Measurements from ENCODE around the gene RAB23.
A peak's percentile ranks its signal among the peaks of the same experiment; 100 is the strongest.

RAB23 gene

DNA sequence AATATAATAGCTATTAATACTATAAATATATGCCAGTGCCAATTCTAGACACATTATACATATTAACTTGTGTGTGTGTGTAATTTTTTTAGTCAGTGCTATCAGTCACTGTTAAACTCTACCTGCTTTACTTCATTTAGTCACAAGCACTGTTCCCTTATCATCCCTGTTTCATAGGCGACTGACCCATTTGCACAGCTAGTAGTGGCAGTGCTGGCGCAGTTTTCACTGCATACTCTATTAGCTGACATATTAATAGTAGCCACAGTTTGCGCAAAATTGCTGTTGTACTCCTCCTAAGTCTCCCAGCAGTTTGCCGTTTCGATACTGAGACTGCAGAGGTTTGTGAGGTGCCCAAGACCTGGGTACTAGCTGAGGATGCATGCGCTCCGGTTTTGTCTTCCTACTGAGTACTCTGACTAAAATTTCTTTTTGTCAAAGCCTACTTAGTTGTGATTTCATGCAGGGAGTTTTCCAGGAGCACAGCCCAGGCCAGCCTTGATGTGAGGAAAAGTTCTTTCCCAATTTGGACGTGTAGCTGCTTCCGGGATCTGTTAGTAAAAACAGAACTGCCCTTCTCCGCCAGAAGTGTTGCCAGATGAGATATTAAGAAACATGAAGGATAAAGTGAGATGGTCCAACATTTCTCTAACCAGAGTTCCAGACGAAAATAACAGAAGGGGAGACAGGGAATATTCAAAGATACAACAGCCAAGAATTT lies 44.4 kb downstream of the RAB23 start:
- DNase-seq = no peak

DNA sequence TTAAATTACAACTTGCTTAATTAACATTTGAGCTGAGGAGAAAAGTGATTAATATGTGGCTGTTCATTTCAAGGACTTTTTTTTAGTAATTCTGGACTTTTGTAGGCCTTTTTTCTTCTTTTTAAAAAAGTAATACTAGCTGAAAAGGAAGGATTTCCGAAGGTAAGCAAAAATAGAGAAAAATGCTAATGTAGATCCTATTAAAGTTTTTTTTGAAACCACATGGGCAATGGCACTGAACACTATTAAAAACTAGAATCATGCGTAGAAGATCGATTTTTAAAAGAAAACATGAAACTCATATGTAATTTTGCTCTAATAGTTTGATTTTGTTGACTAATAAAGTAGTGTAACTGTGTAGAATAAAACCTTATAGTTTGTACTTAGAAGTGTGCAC lies 47.6 kb downstream of the RAB23 start:
- no peak for DNase-seq

DNA sequence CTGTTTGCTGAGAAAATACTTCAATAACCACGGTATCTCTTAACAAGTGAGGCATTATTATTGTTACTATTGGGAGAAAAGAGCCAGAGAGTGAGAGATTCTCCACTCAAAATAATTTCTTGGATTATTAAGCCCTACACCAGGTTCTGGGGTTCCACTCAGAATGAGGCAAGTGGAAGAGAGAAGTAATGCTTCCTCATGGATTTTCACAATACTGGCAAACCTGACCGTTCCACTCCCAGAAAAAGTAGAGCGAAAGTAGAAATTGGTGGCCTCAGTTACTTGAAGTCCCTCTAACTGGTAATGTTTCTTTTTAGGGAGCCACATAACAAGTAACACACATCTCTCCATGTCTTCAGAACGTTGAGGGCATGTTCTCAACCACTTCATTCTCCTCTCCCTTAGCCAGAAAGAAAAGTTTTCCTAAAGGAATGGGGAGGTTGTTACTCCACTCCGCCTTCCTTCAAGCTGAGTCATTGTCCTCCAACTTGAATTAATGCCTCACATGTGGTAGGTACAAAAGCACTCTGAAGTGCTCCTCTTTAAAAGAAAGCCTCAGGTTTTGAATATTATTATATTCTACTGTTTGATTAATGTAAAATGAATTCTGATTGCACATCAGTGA lies 48.1 kb downstream of the RAB23 start:
- DNase-seq = no peak

DNA sequence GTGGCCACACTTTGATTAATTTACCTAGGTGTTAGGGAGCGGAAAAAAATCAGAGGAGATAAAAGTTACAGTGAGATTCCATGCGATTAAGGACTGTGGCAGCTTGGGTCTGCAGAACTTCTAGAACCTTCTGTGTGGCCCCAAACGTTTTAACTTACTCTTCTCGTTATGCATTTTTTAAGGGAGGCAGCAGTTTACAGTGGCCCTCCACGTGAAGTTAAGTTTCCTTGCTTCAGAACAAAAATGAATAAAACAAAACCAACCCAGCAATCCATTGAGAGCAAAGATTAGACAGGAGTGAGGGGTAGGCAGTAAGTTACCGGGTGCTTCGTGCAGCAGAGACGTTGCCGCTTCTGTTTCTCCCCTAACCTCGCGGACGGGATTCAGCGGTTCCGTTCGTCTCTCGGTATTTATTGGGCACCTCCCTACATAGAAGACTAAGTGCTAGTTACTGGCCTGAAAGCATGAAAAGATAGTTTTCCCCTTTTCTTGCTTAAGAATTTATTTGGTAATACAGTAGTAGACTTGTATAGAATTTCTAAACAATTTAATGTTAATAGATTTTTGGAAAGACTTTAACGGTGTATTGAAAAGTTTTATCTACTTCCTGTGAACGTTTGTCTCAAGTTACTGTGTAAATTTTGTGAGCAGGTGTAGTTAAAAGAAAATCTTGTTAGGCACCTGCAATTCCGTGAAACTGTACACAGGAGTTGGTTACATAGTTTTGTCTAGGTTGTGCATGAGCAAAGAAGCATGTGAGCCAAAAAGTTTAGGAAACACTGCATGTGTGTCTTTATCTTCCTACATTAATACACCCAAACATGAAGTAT lies 48.8 kb downstream of the RAB23 start:
- peak; percentile 51 for DNase-seq

DNA sequence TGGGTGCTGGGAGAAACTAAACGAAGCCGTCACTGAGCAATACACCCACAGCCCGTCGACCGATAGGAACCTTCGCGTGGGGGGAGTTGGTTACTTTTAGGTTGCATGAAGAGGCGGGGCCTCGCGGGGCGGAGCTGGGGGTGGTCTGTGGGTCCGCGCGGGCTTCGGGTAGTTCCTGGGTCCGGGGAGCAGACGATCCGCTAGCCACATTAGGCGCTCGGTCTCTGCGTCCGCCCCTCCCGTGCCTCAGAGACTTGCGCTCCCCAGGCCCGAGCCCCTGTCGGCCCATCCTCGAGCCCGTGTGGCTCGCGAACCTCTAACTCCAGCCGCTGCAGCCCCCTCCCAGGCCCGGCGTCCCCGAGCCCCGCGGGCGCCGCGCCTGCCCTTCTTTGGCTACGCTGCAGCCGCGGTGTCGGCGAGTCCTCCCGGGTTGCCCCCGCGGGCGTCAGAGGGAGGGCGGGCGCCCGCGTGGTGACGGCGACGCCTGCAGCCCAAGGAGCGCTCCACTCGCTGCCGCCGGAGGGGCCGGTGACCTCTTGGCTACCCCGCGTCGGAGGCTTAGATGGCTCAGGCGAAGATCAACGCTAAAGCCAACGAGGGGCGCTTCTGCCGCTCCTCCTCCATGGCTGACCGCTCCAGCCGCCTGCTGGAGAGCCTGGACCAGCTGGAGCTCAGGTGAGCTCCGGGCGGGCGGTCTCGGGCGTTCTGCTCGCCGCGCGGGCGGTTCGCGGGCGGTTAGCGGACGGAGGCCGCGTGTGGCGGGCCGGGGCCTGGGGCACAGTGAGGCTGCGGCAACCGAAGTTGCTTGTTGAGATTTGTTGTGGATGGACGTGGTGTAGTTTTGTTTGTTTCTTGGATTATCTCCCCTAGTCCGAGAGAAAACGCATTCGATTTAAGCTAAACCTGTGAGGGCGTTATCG lies 49.7 kb downstream of the RAB23 start, which contains the start of gene BAG2:
Gene BAG2 (plus strand): TSS at position 191 of the 920 bp plus-strand sequence. CDS start 372 bp downstream, at position 563.
- peak; percentile 96 for DNase-seq

DNA sequence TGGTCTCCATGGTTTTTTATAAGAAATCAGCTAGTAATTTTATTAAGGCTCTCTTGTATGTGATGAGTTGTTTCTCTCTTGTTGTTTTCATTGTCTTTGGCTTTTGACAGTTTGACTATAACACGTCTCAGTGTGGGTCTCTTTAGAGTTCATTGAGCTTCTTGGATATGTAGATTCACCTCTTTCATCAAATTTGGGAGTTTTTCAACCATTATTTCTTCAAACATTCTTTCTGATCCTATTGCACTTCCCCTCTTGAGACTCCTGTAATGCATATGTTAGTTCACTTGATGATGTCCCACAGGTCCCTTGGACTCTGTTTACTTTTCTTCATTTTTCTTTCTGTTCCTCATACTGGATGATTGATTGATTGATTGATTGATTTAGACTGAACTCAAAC lies 57.0 kb downstream of the RAB23 start:
- no peak for DNase-seq

DNA sequence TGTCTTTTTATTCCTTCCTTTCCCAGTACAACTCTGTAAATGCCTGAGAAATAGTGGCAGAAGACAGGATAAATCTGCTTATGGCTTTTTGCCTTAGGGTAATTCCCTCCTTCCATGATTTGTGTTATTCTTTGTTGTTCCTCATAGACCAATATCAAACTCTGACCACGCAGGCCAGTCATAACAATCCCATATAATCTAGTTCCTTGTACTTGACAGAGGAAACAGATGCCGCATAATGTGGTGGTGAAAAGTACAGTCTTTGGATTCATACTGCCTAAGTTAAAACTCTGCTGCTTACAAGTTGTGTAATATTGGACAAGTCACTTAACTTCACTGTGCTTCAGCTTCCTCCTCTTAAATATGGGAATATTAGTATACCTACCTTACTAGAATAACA lies 58.2 kb downstream of the RAB23 start:
- DNase-seq = no peak

DNA sequence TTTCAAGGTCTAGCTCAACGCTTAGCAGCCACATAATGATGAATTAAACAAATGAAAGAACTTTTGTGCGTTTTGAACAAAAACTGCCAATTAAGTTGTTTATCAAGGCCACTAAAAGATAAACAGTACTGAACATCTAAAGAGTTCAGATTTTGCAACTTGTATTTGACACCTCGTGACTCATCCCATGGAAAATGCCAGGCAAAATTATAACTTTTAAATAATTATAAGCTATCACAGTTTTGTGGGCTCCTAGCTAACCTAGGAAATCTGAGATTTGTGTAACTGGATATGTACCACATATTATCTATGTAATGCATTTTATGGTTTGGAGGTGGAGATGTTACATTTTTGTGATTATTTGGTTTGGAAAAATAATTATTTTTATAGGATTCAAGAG lies 59.6 kb downstream of the RAB23 start:
- DNase-seq = no peak

DNA sequence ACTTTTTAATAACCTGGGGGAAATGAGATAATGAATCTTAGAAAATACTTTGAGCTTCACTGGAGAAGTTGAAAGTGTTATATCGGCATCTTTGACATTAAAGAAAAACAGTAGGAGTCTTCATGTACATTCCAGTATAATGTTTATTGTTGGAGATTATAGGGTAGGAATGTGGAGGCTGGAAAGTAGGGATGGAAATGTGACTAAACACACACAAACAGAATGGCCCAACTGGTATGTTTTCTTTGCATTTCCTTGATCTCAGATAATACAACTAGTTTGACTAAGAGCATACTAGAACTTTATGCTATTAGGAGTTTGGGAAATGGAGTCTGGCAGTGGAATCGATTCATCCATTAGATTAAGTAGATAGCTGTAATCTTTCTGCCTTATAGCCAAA lies 60.1 kb downstream of the RAB23 start:
- no peak for DNase-seq

DNA sequence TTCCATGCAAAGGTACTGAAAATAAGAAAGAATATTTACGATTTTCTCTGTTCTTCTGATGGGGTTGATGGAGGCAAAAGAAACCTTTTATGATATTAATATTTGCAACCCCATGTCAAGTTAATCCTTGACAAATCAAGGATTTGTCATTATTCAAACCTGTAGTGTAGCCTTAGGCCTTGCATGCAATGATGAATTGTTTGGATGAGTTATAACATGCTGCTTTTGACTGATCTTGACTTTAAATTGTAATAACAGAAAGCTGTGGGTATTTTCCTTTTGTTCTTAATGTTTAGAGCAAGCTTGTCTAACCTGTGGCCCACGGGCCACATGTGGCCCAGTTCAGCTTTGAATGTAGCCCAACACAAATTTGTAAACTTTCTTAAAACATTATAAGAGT lies 63.0 kb downstream of the RAB23 start:
- DNase-seq = no peak

DNA sequence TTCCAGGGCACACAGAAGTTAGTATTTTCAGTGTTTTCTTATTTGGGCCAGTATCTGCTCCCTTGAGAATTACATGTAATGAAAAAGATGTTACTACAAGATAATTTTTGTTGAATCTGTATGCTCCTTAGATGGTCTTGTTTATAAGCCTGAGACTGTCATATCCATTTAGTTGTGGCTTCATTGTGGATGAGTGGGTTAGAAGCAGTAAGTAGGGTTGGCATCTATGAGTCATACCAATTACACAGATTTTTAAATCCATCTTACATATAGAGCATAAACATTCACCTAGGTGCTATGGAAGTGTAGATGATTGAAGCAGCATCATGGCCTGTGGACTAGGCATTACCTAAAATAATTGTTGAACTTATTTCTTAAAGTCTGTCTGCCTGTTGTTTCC lies 63.4 kb downstream of the RAB23 start:
- no peak for DNase-seq

DNA sequence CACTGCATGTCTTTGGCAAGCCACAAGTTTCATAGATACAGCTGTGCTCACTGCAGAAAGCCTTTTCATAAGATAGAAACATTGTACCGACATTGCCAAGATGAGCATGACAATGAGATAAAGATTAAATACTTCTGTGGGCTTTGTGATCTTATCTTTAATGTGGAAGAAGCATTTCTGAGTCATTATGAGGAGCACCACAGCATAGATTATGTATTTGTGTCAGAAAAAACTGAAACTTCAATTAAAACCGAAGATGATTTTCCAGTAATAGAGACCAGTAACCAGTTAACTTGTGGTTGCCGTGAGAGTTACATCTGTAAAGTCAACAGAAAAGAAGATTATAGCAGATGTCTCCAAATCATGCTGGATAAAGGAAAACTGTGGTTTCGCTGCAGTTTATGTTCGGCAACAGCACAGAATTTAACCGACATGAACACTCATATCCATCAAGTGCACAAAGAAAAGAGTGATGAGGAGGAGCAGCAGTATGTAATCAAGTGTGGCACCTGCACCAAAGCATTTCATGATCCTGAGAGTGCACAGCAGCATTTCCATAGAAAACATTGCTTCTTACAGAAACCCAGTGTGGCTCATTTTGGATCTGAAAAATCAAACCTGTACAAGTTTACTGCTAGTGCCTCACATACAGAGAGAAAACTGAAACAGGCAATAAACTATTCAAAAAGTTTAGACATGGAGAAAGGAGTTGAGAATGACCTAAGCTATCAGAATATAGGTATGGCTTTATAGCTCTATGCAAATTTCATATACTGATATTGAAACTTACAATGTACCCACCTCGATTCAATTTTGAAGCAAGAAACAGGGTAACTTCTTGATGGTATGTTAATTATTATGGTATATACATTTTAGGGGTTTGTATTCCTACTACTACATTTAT lies 73.9 kb downstream of the RAB23 start:
- peak; percentile 28 for DNase-seq

DNA sequence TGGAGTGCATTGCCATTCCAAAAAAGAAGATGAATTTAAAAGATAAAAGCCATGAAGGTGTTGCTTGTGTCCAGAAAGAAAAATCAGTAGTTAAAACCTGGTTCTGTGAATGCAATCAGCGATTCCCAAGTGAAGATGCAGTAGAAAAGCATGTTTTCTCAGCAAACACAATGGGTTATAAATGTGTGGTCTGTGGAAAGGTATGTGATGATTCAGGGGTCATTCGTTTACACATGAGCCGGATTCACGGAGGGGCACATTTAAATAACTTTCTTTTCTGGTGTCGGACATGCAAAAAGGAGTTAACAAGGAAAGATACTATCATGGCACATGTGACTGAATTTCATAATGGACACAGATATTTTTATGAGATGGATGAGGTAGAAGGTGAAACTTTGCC lies 74.7 kb downstream of the RAB23 start:
- no peak for DNase-seq

DNA sequence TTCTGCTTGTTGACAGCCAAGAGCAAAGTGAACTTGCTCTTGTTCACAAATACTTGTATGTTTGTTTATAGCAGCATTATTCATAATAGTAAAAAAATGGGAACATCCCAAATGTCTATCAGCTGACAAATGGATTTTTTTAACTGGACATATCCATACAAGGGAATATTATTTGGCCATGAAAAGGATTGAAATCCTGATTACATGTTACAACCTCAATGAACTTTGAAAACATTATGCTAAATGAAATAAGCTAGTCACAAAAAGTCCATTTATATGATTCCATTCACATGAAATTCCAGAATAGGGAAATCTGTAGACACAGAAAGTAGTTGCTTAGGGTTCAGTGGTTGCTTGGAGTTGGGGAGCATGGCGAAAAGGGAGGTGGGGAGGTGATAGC lies 78.4 kb downstream of the RAB23 start:
- no peak for DNase-seq

DNA sequence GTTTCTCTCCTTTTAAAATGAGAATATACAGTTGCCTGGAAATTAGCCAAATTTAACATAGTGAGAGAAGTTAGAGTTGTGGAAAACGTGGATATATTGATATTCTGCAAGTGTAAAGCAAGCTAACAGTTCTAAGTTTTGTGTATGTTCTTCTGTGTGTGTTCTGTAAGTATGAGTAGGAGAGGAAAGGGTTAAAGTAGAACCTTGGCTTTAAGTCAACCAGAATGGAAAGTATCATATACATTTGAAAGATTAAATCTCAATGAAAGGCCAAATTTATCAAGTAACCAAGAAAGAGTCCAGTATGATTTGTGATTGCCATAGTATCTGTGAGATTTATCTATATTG lies 80.0 kb downstream of the RAB23 start:
- DNase-seq = no peak

DNA sequence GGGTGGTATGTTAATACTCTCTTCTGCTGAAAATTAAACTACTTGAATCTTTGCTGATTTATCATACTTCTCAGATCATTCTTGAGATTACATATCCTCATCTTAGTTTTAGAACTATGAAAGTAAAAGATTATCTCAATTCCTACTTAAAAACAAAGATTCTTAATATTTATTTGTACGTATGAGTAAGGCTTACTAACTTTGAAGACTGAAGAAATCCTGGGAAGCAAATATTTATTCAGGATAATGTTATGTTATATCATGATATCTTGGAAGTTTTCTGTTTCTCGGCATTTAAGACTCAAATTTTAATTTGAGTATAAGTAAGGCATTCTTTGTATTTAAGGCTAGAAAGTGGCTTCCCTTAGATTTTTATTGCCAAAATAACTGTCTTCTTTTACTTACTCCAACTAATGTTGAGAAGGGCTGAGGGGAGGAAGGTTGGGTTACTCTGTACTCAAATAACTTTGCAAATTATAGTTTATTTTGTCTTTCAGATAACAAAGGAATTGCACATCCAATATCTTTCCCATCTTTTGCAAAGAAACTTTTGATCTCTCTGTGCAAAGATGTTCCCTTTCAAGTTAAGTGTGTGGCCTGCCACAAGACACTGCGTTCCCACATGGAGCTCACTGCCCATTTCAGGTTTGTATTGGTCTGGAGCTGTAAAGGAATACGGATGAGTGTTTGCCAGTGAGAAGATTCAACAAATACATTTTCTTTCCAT lies 80.5 kb downstream of the RAB23 start:
- no peak for DNase-seq

DNA sequence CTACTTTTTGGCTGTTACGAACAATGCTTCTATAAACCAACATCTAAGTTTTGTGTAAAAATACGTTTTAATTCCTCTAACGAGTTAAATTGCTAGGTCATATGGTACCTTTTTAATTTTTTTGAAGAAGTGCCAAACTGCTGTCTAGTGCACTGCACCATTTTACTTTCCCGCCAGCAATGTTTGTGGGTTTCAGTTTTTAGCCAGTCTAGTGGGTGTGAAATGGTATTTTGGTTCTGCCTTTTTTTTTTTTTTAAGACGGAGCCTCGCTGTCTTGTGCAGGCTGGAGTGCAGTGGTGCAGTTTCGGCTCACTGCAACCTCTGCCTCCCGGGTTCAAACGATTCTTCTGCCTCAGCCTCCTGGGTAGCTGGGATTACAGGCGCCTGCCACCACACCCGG lies 84.1 kb downstream of the RAB23 start:
- DNase-seq = no peak

DNA sequence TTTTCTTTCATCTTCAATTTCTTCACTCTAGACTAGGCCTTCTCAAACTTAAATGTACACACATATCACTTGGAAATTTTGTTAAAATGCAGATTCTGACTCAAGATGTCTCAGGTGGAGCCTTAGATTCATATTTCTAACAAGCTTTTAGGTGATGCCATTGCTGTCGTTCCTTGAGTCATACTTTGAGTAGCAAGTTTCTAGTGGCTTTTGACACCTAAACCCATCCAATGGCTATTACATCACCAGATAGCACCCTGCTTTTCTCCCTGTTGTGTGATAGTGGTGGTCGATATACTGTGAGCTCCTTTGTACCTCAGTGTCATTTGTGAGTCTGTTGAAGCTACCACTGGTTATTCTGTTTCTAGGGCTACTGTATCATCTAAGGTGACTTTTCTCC lies 84.8 kb downstream of the RAB23 start:
- DNase-seq = no peak

Data from activated CD4-positive, alpha-beta T cell treated with anti-CD3 and anti-CD28 coated beads for 48 hours (primary cell).